Measurements from ENCODE around the gene MPP7. TPM values are rescaled to one million over a fixed set of nuclear protein-coding genes. Genes with fewer than 3 reads are reported as not detected.
A peak's percentile ranks its signal among the peaks of the same experiment; 100 is the strongest.

Gene MPP7
- total and polyA plus RNA-seq, 2 of the 8 experiments (the other 6 are each of a cell fraction or from before 2014, with no cell fraction given) = 1.9 to 9.3 TPM

GRCh38 chr10:28293236-28294168 is 9.4 kb downstream of the MPP7 start:
- no peaks in the 10 kb centered on the region for H3K23me2 ChIP-seq (ENCODE audit: low read depth, low read length)
- H3K27ac ChIP-seq (ENCODE audit: low read depth, low read length) = no peak overlapping the region
- H3K79me2 ChIP-seq (ENCODE audit: control insufficient read depth in 1 of 2, insufficient read depth in 2 of 2, low read length in 2 of 2) = no peaks in the 10 kb centered on the region
- H3K23ac ChIP-seq (ENCODE audit: insufficient read length) = no peak overlapping the region
- no peak overlapping the region for H2BK5ac ChIP-seq (ENCODE audit: low read depth, low read length)
- peak overlapping the region in 1 of 4 experiments; percentile 36; a peak in 3 of 8 replicates for H3K4me3 ChIP-seq (ENCODE audit: extremely low read depth in 1 of 4, insufficient read depth in 2 of 4, low read depth in 3 of 4, low read length in 4 of 4)
- WGBS, 2 experiments (ENCODE audit: extremely low coverage in 1 of 2, insufficient coverage in 1 of 2, insufficient read length in 1 of 2, insufficient replicate concordance in 2 of 2, low coverage in 1 of 2, low lambda C conversion rate in 2 of 2, missing lambda C conversion rate in 1 of 2) = 73% methylated on average over 21 of the region's 21 CpGs; no CpG with 5 or more reads in 1 of the 2 experiments
- FAIRE-seq = no peak
- no peaks in the 10 kb centered on the region for H4K20me1 ChIP-seq (replicated peaks in 1 of 2; ENCODE audit: control insufficient read depth in 1 of 2, insufficient read depth in 2 of 2, low read length in 2 of 2)
- no peak overlapping the region for H4K91ac ChIP-seq (replicated peaks; ENCODE audit: insufficient read length, low read length)
- no peak overlapping the region for H2AK5ac ChIP-seq (ENCODE audit: low read depth, low read length)
- no peak for DNase-seq (ENCODE audit: low read depth in 1 of 2, low spot score in 2 of 2)
- H3K36me3 ChIP-seq (ENCODE audit: control insufficient read depth in 2 of 4, insufficient read depth in 4 of 4, low read length in 3 of 4) = no peaks in the 10 kb centered on the region
- H3K4ac ChIP-seq (replicated peaks; ENCODE audit: insufficient read length, low read depth, low read length) = no peak overlapping the region
- no peaks in the 10 kb centered on the region for H3K27me3 ChIP-seq (replicated peaks in 1 of 4; ENCODE audit: control insufficient read depth in 3 of 4, extremely low read depth in 1 of 4, insufficient read depth in 3 of 4, low read length in 3 of 4)
- H3K18ac ChIP-seq (ENCODE audit: extremely low read depth, low read length) = no peak overlapping the region
- no peak overlapping the region for H3K9ac ChIP-seq (replicated peaks in 1 of 4; ENCODE audit: extremely low read depth in 1 of 4, low read depth in 3 of 4, low read length in 3 of 4)
- H3K4me1 ChIP-seq (replicated peaks in 1 of 4; ENCODE audit: control insufficient read depth in 3 of 4, insufficient read depth in 4 of 4, low read length in 3 of 4) = peaks cover 0 to 5% (median 1%) of the 10 kb centered on the region in 4 experiments; a peak in 2 of 7 replicates
- H3K14ac ChIP-seq (ENCODE audit: insufficient read length) = no peak overlapping the region
- H2BK12ac ChIP-seq (ENCODE audit: low read depth, low read length) = no peak overlapping the region
- no peak overlapping the region for H2BK120ac ChIP-seq (replicated peaks; ENCODE audit: low read depth, low read length)
- H3K4me2 ChIP-seq (ENCODE audit: insufficient read depth in 1 of 2, low read depth in 2 of 2, low read length in 2 of 2) = peak overlapping the region; percentile 39 to 43
- no peak overlapping the region for H3K56ac ChIP-seq (replicated peaks; ENCODE audit: insufficient read length, low read depth, low read length)
- no peak overlapping the region for H4K5ac ChIP-seq (ENCODE audit: insufficient read length, low read depth, low read length)
- no peak overlapping the region for H4K8ac ChIP-seq (ENCODE audit: extremely low read depth, insufficient read depth, low read length)
- H2BK15ac ChIP-seq (ENCODE audit: low read length) = 0 out of 2 replicates have a peak overlapping the region, but pooled peaks have one; percentile 18
- CTCF ChIA-PET (ENCODE audit: partially characterized antibody) = interaction anchor here (0.6 to 2.7 kb wide), 6 partner anchors 9 to 88 kb away, joined by 3 to 11 read pairs (median 3); partner anchors contain the start of gene MPP7
- H2AFZ ChIP-seq (ENCODE audit: low read length) = no peak overlapping the region
- no peaks in the 10 kb centered on the region for H3K79me1 ChIP-seq (ENCODE audit: low read depth, low read length)
- H2BK20ac ChIP-seq (ENCODE audit: low read length) = no peak overlapping the region
- POLR2A ChIA-PET (ENCODE audit: partially characterized antibody) = interaction anchor here (1.2 kb wide), 1 partner anchor 9 kb away, joined by 6 read pairs; the partner anchor contains the start of gene MPP7
- H3K9me3 ChIP-seq (ENCODE audit: insufficient read depth in 2 of 2, low read depth in 1 of 2, low read length in 1 of 2) = no peaks in the 10 kb centered on the region
- TF ChIP-seq TCF12 (IDR thresholded peaks at IDR 0.05; ENCODE audit: low read depth, low read length) (no peak), POLR2A (IDR thresholded peaks at IDR 0.05; ENCODE audit: control extremely low read depth in 1 of 2, low read depth in 2 of 2, low read length in 2 of 2) (no peak), CBX8 (IDR thresholded peaks at IDR 0.05; ENCODE audit: borderline replicate concordance, low read depth, low read length) (no peak), KDM5A (IDR thresholded peaks at IDR 0.05; ENCODE audit: low read length) (no peak), TEAD4 (IDR thresholded peaks at IDR 0.05; ENCODE audit: low read depth, low read length) (peak; percentile 50; the same call in 1 of the 2 replicates), BRCA1 (IDR thresholded peaks at IDR 0.05; ENCODE audit: low read depth, low read length) (no peak), CTBP2 (IDR thresholded peaks at IDR 0.05; ENCODE audit: borderline replicate concordance, insufficient read depth, insufficient read length, low read length) (peak; percentile 28), BCL11A (IDR thresholded peaks at IDR 0.05; ENCODE audit: low read depth in 2 of 2, low read length in 2 of 2) (no peak), YY1 (IDR thresholded peaks at IDR 0.05; ENCODE audit: low read depth, low read length) (no peak), RBBP5 (IDR thresholded peaks at IDR 0.05; ENCODE audit: borderline replicate concordance, low read depth, low read length) (no peak)
- TF ChIP-seq, protein P1, sequence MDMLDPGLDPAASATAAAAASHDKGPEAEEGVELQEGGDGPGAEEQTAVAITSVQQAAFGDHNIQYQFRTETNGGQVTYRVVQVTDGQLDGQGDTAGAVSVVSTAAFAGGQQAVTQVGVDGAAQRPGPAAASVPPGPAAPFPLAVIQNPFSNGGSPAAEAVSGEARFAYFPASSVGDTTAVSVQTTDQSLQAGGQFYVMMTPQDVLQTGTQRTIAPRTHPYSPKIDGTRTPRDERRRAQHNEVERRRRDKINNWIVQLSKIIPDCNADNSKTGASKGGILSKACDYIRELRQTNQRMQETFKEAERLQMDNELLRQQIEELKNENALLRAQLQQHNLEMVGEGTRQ (IDR thresholded peaks at IDR 0.05; ENCODE audit: low read length) = no peak

Measured in H1 (cell line).